Osteoblast (primary cell): Measurements from ENCODE around the gene IGFL1. TPM values are rescaled to one million over a fixed set of nuclear protein-coding genes. Genes with fewer than 3 reads are reported as not detected.

Source experiments
- DNase-seq: peaks from one replicate; pipeline ENCODE4 v3.0.0; 2011; ENCODE audit warnings: low spot score, mixed read lengths; ENCODE audit not compliant: insufficient read length; ENCODE audit errors: missing footprints
- H2AFZ ChIP-seq: 2 replicates; pipeline ENCODE4 v1.6.0; 2011; ENCODE audit warnings: mild to moderate bottlenecking, low read length
- H3K27ac ChIP-seq: 2 replicates; pipeline ENCODE4 v1.5.1; 2011; ENCODE audit warnings: mild to moderate bottlenecking, low read depth, low read length, moderate library complexity
- H3K27me3 ChIP-seq: 2 replicates; pipeline ENCODE4 v1.6.0; 2012; ENCODE audit warnings: mild to moderate bottlenecking, control low read depth, inconsistent platforms, low read length, moderate library complexity; ENCODE audit not compliant: insufficient read depth
- H3K36me3 ChIP-seq: 2 replicates; pipeline ENCODE4 v1.5.1; 2011; ENCODE audit warnings: mild to moderate bottlenecking, low read length, control low read depth, moderate library complexity; ENCODE audit not compliant: insufficient read depth
- H3K4me1 ChIP-seq: 2 replicates; pipeline ENCODE4 v1.5.1; 2011; ENCODE audit warnings: mild to moderate bottlenecking, low read length, control low read depth, moderate library complexity; ENCODE audit not compliant: insufficient read depth
- H3K4me2 ChIP-seq: 2 replicates; pipeline ENCODE4 v1.6.0; 2011; ENCODE audit warnings: mild to moderate bottlenecking, low read length; ENCODE audit not compliant: insufficient read depth
- H3K4me3 ChIP-seq: fragments of 200-600 bp; sonication (generic); 3 replicates; pipeline ENCODE4 v1.5.1; 2012; ENCODE audit warnings: mild to moderate bottlenecking, low read length, inconsistent platforms; ENCODE audit not compliant: insufficient read depth
- H3K79me2 ChIP-seq: 2 replicates; pipeline ENCODE4 v1.6.0; 2012; ENCODE audit warnings: mild to moderate bottlenecking, low read length, control low read depth, inconsistent platforms; ENCODE audit not compliant: insufficient read depth
- H3K9me3 ChIP-seq: 2 replicates; pipeline ENCODE4 v1.5.1; 2011; ENCODE audit warnings: low read depth, low read length, control low read depth
- H4K20me1 ChIP-seq: 2 replicates; pipeline ENCODE4 v1.6.0; 2012; ENCODE audit warnings: mild to moderate bottlenecking, low read length, control low read depth; ENCODE audit not compliant: insufficient read depth
- total RNA-seq: library from RNA; depleted of rRNA; stranded (reverse); fragments of >200 nt; gene quantifications from 2 replicates; pipeline ENCODE4 v1.2.3, GENCODE V29; 2012
- TF ChIP-seq, protein P1 (sequence below): IDR thresholded peaks from 2 replicates; pipeline ENCODE4 v1.5.1; 2011; ENCODE audit warnings: mild to moderate bottlenecking, low read depth, low read length, moderate library complexity; ENCODE audit errors: extremely low read depth

IGFL1 gene
- total RNA-seq, 1 donor: not detected

DNA sequence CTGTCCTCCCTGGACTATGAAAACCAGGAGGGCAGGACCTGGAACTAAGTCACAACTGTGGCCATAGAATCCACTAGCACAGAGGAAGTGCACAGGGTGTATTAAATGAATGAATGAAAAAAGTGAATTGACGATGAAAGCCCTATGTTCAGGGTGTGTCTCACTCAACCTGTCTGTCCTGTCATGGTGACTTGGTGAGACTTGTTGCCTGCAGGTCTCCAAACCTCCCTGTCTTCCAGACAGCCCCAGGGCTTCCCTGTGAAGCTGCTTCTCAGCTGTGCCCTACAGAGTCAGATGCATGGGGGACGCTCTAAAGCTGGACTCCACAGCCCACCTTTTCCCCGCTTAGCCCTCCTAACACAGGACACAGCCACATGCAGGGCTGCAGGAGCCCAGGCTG, 4.8 kb upstream of the IGFL1 start:
- no peak for DNase-seq
- no peaks in the 10 kb centered on the region for H3K36me3 ChIP-seq
- peaks cover 8% of the 10 kb centered on the region for H4K20me1 ChIP-seq
- no peaks in the 10 kb centered on the region for H3K9me3 ChIP-seq
- no peak overlapping the region for H3K27ac ChIP-seq
- TF ChIP-seq, protein P1, sequence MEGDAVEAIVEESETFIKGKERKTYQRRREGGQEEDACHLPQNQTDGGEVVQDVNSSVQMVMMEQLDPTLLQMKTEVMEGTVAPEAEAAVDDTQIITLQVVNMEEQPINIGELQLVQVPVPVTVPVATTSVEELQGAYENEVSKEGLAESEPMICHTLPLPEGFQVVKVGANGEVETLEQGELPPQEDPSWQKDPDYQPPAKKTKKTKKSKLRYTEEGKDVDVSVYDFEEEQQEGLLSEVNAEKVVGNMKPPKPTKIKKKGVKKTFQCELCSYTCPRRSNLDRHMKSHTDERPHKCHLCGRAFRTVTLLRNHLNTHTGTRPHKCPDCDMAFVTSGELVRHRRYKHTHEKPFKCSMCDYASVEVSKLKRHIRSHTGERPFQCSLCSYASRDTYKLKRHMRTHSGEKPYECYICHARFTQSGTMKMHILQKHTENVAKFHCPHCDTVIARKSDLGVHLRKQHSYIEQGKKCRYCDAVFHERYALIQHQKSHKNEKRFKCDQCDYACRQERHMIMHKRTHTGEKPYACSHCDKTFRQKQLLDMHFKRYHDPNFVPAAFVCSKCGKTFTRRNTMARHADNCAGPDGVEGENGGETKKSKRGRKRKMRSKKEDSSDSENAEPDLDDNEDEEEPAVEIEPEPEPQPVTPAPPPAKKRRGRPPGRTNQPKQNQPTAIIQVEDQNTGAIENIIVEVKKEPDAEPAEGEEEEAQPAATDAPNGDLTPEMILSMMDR: no peak
- no peak overlapping the region for H3K4me3 ChIP-seq
- peaks cover 12% of the 10 kb centered on the region for H3K4me1 ChIP-seq
- H3K27me3 ChIP-seq: peaks cover 52% of the 10 kb centered on the region
- H3K79me2 ChIP-seq: no peaks in the 10 kb centered on the region
- H2AFZ ChIP-seq: no peak overlapping the region
- no peak overlapping the region for H3K4me2 ChIP-seq

DNA sequence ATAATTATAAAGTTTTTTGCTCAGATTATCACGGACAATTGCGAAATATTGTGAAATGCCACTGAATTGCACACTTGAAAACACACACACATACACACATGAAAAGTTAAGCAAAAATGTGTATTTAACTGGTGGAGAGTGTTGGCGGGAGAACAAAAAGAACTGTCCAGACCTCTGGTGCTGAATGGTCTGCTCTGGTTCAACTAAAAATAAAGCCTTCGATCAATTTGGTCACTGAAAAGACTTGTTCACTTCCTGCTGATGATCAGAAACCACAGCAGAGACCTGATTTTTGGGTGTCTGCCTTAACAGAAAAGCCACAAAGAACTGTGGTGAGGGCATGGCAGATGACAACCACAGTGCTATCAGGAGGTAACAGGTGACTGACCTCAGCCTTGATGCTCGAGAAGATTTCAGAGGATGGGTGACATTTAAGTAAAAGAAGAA, 4.0 kb upstream of the IGFL1 start:
- Histone ChIP-seq H3K27ac (no peak overlapping the region), H3K9me3 (no peaks in the 10 kb centered on the region), H3K79me2 (no peaks in the 10 kb centered on the region), H3K4me1 (peaks cover 12% of the 10 kb centered on the region), H3K4me3 (no peak overlapping the region), H3K4me2 (no peak overlapping the region), H2AFZ (no peak overlapping the region), H4K20me1 (peaks cover 11% of the 10 kb centered on the region), H3K27me3 (peaks cover 51% of the 10 kb centered on the region), H3K36me3 (no peaks in the 10 kb centered on the region)
- TF ChIP-seq, protein P1: no peak
- no peak for DNase-seq

DNA sequence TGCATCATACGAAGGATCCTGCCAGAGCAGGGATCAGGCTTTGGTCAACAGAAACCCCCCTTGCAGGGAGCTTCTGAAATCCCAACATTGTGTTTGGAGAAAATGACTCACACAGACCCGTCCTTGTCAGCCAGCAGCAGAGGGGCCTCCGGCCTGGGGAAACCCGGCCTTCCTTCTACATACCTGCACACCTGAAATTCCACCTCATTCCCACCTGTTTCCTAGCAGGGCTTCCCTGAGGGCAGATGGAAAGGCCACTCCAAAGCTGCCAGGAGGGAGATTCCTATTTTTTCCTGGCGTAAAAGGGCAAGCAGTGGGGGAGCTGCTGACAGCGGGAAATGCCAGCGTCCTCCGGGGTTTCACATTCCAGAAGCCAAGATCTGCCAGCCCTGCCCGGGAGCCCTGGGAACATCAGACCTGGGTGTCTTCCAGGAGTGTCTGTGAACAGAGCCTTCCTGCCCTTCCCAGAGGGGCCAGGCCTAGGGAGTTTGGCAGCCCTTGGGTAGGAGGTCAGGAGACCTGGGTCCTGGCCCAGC, 3.0 kb upstream of the IGFL1 start:
- Histone ChIP-seq H4K20me1 (peaks cover 11% of the 10 kb centered on the region), H3K9me3 (no peaks in the 10 kb centered on the region), H3K27me3 (peaks cover 57% of the 10 kb centered on the region), H3K36me3 (no peaks in the 10 kb centered on the region), H2AFZ (no peak overlapping the region), H3K4me1 (peaks cover 12% of the 10 kb centered on the region), H3K27ac (no peak overlapping the region), H3K4me2 (no peak overlapping the region), H3K79me2 (no peaks in the 10 kb centered on the region), H3K4me3 (no peak overlapping the region)
- TF ChIP-seq, protein P1: no peak
- DNase-seq: no peak

DNA sequence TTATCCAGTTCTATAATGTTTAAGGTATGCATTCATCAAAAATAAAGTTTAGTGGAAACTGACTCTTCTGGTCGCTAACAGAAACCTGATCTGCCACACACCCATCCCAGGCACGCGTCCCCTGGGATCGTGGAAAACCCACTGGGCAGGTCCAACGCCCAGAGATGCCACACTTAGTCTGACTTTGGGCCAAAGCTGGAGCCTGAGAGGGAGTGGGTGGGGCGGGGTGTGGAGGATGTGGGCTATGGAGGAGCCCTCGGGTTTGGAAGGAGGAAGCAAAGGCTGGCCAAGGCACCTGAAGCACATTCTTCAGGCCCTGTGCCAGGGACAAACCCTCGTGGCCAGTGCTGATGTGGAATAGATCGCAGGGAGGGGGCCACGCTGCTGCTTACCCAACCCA, 2.5 kb downstream of the IGFL1 start:
- peaks cover 4% of the 10 kb centered on the region for H4K20me1 ChIP-seq
- H3K4me2 ChIP-seq: no peak overlapping the region
- no peak overlapping the region for H2AFZ ChIP-seq
- H3K27ac ChIP-seq: no peak overlapping the region
- no peak for DNase-seq
- no peaks in the 10 kb centered on the region for H3K36me3 ChIP-seq
- TF ChIP-seq, protein P1: no peak
- H3K4me1 ChIP-seq: no peaks in the 10 kb centered on the region
- no peaks in the 10 kb centered on the region for H3K79me2 ChIP-seq
- no peaks in the 10 kb centered on the region for H3K9me3 ChIP-seq
- peaks cover 67% of the 10 kb centered on the region for H3K27me3 ChIP-seq
- H3K4me3 ChIP-seq: no peak overlapping the region
